ENCODE results near the gene FARS2. TPM values are rescaled to one million over a fixed set of nuclear protein-coding genes. Genes with fewer than 3 reads are reported as not detected.

Gene FARS2
- polyA plus RNA-seq, 1 donor (not counting 4 experiments of a cell fraction or from before 2014, with no cell fraction given): 21.3 TPM

DNA sequence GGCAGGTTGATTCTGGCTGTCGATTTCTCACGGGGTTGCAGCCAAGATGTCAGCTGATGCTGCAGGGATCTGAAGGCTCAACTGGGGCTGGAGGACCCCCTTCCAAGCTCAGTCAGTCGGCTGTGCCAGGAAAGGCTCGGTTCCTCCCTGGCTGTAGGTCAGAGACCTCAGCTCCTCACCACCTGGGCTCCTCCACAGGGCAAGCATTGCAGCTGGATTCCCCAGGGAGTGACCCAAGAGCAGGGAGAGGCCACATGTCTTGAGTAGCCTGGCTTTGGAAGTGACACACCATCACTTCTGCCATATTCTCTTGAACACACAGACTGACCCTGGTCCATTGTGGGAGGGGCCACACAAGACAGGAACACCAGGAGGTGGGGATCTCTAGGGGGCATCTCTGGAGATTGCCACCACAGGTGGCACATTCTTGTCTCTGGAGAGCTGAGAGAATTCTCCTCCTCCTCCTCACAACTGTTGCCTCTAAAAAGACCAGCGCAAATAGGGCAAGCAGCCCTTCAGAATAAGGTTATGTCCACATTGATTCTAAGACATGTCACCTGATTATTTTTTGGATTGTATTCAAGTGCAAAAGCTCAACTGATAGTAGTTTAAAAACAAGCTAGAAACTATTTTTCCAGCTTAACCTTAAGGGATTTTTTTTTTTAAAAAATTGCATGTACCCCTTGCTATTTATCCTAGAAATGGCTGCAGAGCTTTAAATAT, 474.9 kb downstream of the FARS2 start:
- no peaks in the 10 kb centered on the region for H3K9me3 ChIP-seq (ENCODE audit: control insufficient read depth, low read depth, low read length)
- H3K79me2 ChIP-seq (ENCODE audit: control insufficient read depth, insufficient read depth, low read length): no peaks in the 10 kb centered on the region
- no peak overlapping the region for H2AFZ ChIP-seq (ENCODE audit: control insufficient read depth, low read length)
- H3K4me1 ChIP-seq (ENCODE audit: control insufficient read depth, extremely low read depth, insufficient read depth, low read length): no peaks in the 10 kb centered on the region
- H3K27me3 ChIP-seq (ENCODE audit: control insufficient read depth, extremely low read depth, insufficient read depth, low read length): no peaks in the 10 kb centered on the region
- no peaks in the 10 kb centered on the region for H3K36me3 ChIP-seq (ENCODE audit: control insufficient read depth in 2 of 2, extremely low read depth in 1 of 2, insufficient read depth in 2 of 2, low read length in 2 of 2)
- no peak overlapping the region for H3K4me2 ChIP-seq (ENCODE audit: control insufficient read depth, extremely low read depth, insufficient read depth, low read depth, low read length)
- H4K20me1 ChIP-seq (ENCODE audit: control insufficient read depth, extremely low read depth, insufficient read depth, low read length): no peaks in the 10 kb centered on the region
- no peak overlapping the region for H3K9ac ChIP-seq (ENCODE audit: control insufficient read depth, extremely low read depth, insufficient read depth, low read length)
- H3K4me3 ChIP-seq (ENCODE audit: control insufficient read depth in 2 of 3, extremely low read depth in 1 of 3, insufficient read depth in 2 of 3, low read depth in 1 of 3, low read length in 3 of 3): no peak overlapping the region
- no peak overlapping the region for H3K27ac ChIP-seq (ENCODE audit: control insufficient read depth, insufficient read depth, low read length)
- DNase-seq (ENCODE audit: low read depth, low spot score) (no peak), FAIRE-seq (no peak)
- dilution Hi-C loops (cut with MboI; ENCODE audit: extremely low pct_ligation_motif_present, low sequenced_read_pairs): no loop called here
- no peaks in the 10 kb centered on the region for H3K9me1 ChIP-seq (ENCODE audit: control insufficient read depth, extremely low read depth, insufficient read depth, low read length)
- TF ChIP-seq, protein P1, sequence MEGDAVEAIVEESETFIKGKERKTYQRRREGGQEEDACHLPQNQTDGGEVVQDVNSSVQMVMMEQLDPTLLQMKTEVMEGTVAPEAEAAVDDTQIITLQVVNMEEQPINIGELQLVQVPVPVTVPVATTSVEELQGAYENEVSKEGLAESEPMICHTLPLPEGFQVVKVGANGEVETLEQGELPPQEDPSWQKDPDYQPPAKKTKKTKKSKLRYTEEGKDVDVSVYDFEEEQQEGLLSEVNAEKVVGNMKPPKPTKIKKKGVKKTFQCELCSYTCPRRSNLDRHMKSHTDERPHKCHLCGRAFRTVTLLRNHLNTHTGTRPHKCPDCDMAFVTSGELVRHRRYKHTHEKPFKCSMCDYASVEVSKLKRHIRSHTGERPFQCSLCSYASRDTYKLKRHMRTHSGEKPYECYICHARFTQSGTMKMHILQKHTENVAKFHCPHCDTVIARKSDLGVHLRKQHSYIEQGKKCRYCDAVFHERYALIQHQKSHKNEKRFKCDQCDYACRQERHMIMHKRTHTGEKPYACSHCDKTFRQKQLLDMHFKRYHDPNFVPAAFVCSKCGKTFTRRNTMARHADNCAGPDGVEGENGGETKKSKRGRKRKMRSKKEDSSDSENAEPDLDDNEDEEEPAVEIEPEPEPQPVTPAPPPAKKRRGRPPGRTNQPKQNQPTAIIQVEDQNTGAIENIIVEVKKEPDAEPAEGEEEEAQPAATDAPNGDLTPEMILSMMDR (optimal IDR thresholded peaks at IDR 0.05 in 1 of 3, IDR thresholded peaks at IDR 0.05 in 1 of 3, conservative IDR thresholded peaks at IDR 0.05 in 1 of 3; ENCODE audit: extremely low read depth in 1 of 3, insufficient read depth in 2 of 3, low read length in 3 of 3): no peak

DNA sequence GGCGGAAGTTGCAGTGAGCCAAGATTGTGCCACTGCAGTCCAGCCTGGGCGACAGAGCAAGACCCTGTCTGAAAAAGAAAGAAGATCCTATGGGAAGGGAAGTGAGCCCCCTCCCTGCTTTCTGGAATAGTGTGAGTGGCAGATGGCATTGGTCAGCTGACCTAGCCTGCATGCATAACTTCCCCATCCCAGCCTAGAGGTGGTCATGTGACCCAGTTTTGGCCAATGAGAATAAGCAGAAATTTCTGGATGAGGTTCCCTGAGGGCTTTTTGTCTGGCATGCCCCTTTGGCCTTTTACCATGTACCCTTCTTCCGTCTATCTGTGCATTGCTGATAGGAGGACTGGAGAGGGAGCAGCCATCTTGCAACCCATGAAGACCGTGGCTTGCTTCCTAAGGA, 476.1 kb downstream of the FARS2 start:
- DNase-seq (ENCODE audit: low read depth, low spot score) (no peak), FAIRE-seq (no peak)
- TF ChIP-seq, protein P1 (optimal IDR thresholded peaks at IDR 0.05 in 1 of 3, IDR thresholded peaks at IDR 0.05 in 1 of 3, conservative IDR thresholded peaks at IDR 0.05 in 1 of 3; ENCODE audit: extremely low read depth in 1 of 3, insufficient read depth in 2 of 3, low read length in 3 of 3): no peak
- no peak for TF ChIP-seq EZH2 (IDR thresholded peaks at IDR 0.05; ENCODE audit: low read length)
- Histone ChIP-seq H3K27ac (ENCODE audit: control insufficient read depth, insufficient read depth, low read length) (no peak overlapping the region), H3K9me3 (ENCODE audit: control insufficient read depth, low read depth, low read length) (no peaks in the 10 kb centered on the region), H4K20me1 (ENCODE audit: control insufficient read depth, extremely low read depth, insufficient read depth, low read length) (no peaks in the 10 kb centered on the region), H3K9me1 (ENCODE audit: control insufficient read depth, extremely low read depth, insufficient read depth, low read length) (no peaks in the 10 kb centered on the region), H3K4me1 (ENCODE audit: control insufficient read depth, extremely low read depth, insufficient read depth, low read length) (no peaks in the 10 kb centered on the region), H3K4me3 (ENCODE audit: control insufficient read depth in 2 of 3, extremely low read depth in 1 of 3, insufficient read depth in 2 of 3, low read depth in 1 of 3, low read length in 3 of 3) (no peak overlapping the region), H3K79me2 (ENCODE audit: control insufficient read depth, insufficient read depth, low read length) (no peaks in the 10 kb centered on the region), H3K9ac (ENCODE audit: control insufficient read depth, extremely low read depth, insufficient read depth, low read length) (no peak overlapping the region), H3K36me3 (ENCODE audit: control insufficient read depth in 2 of 2, extremely low read depth in 1 of 2, insufficient read depth in 2 of 2, low read length in 2 of 2) (no peaks in the 10 kb centered on the region), H3K27me3 (ENCODE audit: control insufficient read depth, extremely low read depth, insufficient read depth, low read length) (no peaks in the 10 kb centered on the region), H2AFZ (ENCODE audit: control insufficient read depth, low read length) (no peak overlapping the region), H3K4me2 (ENCODE audit: control insufficient read depth, extremely low read depth, insufficient read depth, low read depth, low read length) (no peak overlapping the region)
- dilution Hi-C loops (cut with MboI; ENCODE audit: extremely low pct_ligation_motif_present, low sequenced_read_pairs): no loop called here
